Ovary (tissue), 3 donors: ENCODE data around the gene FGGY.

Experiments used
- CTCF ChIP-seq, 3 donors: fragments of 450-650 bp in 2 of 3; fragments of 200-600 bp in 1 of 3; IDR thresholded peaks; one replicate each; pipeline versions ENCODE4 v1.5.1 to v1.8.0; 2016 to 2022; ENCODE audit warnings: antibody characterized with exemption in 3 of 3, mild to moderate bottlenecking in 1 of 3
- EP300 ChIP-seq: sonication (generic); formaldehyde crosslinking; IDR thresholded peaks from one replicate; pipeline ENCODE4 v1.6.1; 2017; ENCODE audit warnings: antibody characterized with exemption
- POLR2A ChIP-seq: fragments of 450-650 bp; IDR thresholded peaks from one replicate; pipeline ENCODE4 v1.6.1; 2017; ENCODE audit warnings: antibody characterized with exemption, mild to moderate bottlenecking, moderate library complexity
- donor health status: DM: no; HTN: no; CAD: no.

DNA sequence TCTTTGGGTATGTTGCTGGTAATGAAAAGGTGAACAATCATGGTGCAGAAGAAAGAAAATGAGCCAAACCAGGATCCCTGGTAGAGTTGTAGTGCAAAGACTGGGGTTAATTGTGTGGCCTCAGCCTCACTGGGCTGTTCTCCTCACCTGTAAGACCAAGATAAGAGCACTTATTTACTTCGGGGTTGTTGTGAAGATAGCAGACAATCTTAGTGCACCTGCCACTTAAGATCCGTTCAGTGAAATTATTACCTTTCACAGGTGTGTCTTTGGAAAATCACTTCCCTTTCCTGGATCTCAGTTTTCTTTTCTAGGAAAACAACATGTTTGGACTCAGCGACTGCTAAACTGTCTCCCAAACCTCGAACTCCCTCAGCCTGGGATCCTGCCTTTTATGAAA is 1.3 kb upstream of the FGGY start:
- TF ChIP-seq CTCF (IDR thresholded peaks at IDR 0.05): no peak
- no peak for TF ChIP-seq POLR2A
- TF ChIP-seq EP300: no peak
